GM12878 (cell line): ENCODE data around the gene ELL2.

Experiments
- CBX5 ChIP-seq: sonication (generic); IDR thresholded peaks from 2 replicates; pipeline ENCODE4 v1.6.1; 2016; ENCODE audit warnings: low read depth, moderate library complexity, mild to moderate bottlenecking, inconsistent platforms
- CEBPB ChIP-seq, 2 experiments: fragments of 150-350 bp in 1 of 2; IDR thresholded peaks; 2 replicates each; pipeline ENCODE4 v1.6.1; 2012 to 2014; ENCODE audit warnings: low read depth in 2 of 2, low read length in 2 of 2, borderline replicate concordance in 1 of 2, inconsistent platforms in 1 of 2
- EZH2 ChIP-seq: IDR thresholded peaks from 2 replicates; pipeline ENCODE4 v1.6.1; 2012; ENCODE audit warnings: low read depth, mild to moderate bottlenecking, control low read depth, inconsistent platforms, low read length, borderline replicate concordance; ENCODE audit not compliant: control insufficient read depth
- SP1 ChIP-seq: IDR thresholded peaks from one replicate; pipeline ENCODE4 v1.6.1; 2011; ENCODE audit warnings: low read depth, low read length
- TF ChIP-seq, protein P1 (sequence below), 3 experiments: IDR thresholded peaks in 2 of 3; conservative IDR thresholded peaks in 1 of 3; 2 replicates each; pipeline ENCODE4 v1.5.1; 2011; ENCODE audit warnings: low read depth in 3 of 3, low read length in 3 of 3, mild to moderate bottlenecking in 3 of 3, control low read depth in 2 of 3, moderate library complexity in 2 of 3, inconsistent platforms in 1 of 3, mixed read lengths in 1 of 3; ENCODE audit not compliant: control insufficient read depth in 2 of 3, insufficient read depth in 1 of 3; ENCODE audit errors: extremely low read depth in 1 of 3

DNA sequence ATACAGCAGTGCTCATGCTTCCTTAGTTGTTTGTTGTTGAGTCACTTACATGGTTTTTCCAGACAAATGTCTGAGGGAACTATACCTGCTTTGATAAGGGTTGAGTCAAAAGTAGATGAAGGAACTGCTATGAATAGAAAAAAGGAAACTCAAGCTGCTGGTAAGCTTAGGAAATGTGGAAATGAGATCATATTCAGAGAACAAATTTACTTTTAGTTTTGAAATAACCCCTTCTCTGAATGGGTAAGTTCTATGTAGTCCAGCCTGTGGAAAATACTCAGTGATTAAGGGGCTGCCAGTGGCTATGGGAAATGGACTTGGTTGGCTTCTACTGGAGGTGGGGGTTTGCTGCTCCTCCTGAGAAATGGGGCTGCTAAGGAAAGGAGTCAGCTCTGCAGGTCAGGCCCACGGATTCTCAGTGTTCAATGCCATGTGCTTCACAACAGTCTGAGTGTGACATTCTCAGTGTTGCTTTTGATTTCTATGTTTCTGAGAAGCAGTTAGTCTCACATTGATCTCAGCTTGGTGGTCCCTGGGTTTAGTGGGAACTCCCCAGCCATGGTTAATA, 91.5 kb downstream of the ELL2 start:
- TF ChIP-seq, protein P1, sequence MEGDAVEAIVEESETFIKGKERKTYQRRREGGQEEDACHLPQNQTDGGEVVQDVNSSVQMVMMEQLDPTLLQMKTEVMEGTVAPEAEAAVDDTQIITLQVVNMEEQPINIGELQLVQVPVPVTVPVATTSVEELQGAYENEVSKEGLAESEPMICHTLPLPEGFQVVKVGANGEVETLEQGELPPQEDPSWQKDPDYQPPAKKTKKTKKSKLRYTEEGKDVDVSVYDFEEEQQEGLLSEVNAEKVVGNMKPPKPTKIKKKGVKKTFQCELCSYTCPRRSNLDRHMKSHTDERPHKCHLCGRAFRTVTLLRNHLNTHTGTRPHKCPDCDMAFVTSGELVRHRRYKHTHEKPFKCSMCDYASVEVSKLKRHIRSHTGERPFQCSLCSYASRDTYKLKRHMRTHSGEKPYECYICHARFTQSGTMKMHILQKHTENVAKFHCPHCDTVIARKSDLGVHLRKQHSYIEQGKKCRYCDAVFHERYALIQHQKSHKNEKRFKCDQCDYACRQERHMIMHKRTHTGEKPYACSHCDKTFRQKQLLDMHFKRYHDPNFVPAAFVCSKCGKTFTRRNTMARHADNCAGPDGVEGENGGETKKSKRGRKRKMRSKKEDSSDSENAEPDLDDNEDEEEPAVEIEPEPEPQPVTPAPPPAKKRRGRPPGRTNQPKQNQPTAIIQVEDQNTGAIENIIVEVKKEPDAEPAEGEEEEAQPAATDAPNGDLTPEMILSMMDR (IDR thresholded peaks at IDR 0.05 in 2 of 3, conservative IDR thresholded peaks at IDR 0.05 in 1 of 3; ENCODE audit: control insufficient read depth in 2 of 3, extremely low read depth in 1 of 3, insufficient read depth in 1 of 3, low read depth in 3 of 3, low read length in 3 of 3): no peak
- no peak for TF ChIP-seq CBX5
- TF ChIP-seq CEBPB (IDR thresholded peaks at IDR 0.05; ENCODE audit: borderline replicate concordance in 1 of 2, low read depth in 2 of 2, low read length in 2 of 2): peak in 1 of 2 experiments; percentile 96; a peak in 2 of 4 replicates
- peak; percentile 27 for TF ChIP-seq SP1
- TF ChIP-seq EZH2: no peak
